Esophagus squamous epithelium (tissue), 4 donors: Measurements from ENCODE around the gene GCFC2.

Experiments used
- CTCF ChIP-seq, 6 experiments: fragments of 450-650 bp in 4 of 6; fragments of 200-600 bp in 2 of 6; sonication (generic) in 2 of 6; IDR thresholded peaks; one replicate each; pipeline ENCODE4 v1.5.1; 2016 to 2019; ENCODE audit warnings: antibody characterized with exemption in 6 of 6, mild to moderate bottlenecking in 4 of 6, moderate library complexity in 4 of 6
- POLR2A ChIP-seq, 4 donors: fragments of 450-650 bp; IDR thresholded peaks; one replicate each; pipeline ENCODE4 v1.6.1; 2017; ENCODE audit warnings: antibody characterized with exemption in 4 of 4, mild to moderate bottlenecking in 4 of 4, moderate library complexity in 3 of 4

GRCh38 chr2:75666911-75667310, 43.8 kb downstream of the GCFC2 start:
- no peak for TF ChIP-seq CTCF (IDR thresholded peaks at IDR 0.05)
- TF ChIP-seq POLR2A (IDR thresholded peaks at IDR 0.05), result no peak
